ENCODE data around the gene TMBIM6. TPM values are rescaled to one million over a fixed set of nuclear protein-coding genes. Genes with fewer than 3 reads are reported as not detected.

The TMBIM6 gene
- total RNA-seq, 2 donors from 2014 or later = 232 to 244 TPM

- DNase-seq (ENCODE audit: low spot score) = no peak
- no peak overlapping the region for H3K4me3 ChIP-seq
- no peak for ATAC-seq (ENCODE audit: insufficient number of reproducible peaks, low FRiP score, low read depth)
Observed at GRCh38 chr12:49792976-49793580, 51.7 kb downstream of the TMBIM6 start.

DNA sequence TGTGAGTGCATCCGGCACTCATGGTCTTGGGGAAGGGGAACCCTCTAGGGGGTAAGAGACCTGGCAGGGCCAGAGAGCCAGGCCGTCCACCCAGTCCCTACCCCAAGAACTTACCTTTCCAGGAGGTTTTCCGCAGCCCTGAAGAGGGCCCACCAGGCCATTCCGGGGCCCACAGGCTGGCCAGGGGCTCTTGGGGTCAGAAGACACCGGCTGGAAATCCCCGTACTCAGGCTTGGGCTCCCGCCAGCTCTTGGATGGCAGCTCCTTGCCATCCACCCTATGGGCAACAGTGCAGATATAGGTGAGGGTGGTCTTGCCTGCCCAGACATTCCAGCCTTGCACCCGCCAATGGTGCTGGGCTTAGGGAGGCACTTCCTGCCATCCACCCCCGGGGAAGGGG is 52.3 kb downstream of the TMBIM6 start:
- no peak for TF ChIP-seq CTCF (IDR thresholded peaks at IDR 0.05)
- no peaks in the 10 kb centered on the region for H3K9me3 ChIP-seq
- H3K27ac ChIP-seq = no peak overlapping the region
- no peaks in the 10 kb centered on the region for H3K4me1 ChIP-seq (ENCODE audit: control insufficient read depth in 1 of 2, low read depth in 2 of 2)
- DNase-seq (ENCODE audit: low spot score) (no peak), ATAC-seq (ENCODE audit: insufficient number of reproducible peaks, low FRiP score, low read depth) (no peak)
- no peak overlapping the region for H3K4me3 ChIP-seq
- no peaks in the 10 kb centered on the region for H3K27me3 ChIP-seq (replicated peaks; ENCODE audit: insufficient read depth)
- H3K36me3 ChIP-seq = peaks cover 39% of the 10 kb centered on the region

More at GRCh38 chr12:49792976-49793580, 51.7 kb downstream of the TMBIM6 start:
- Histone ChIP-seq H3K36me3 (peaks cover 33% of the 10 kb centered on the region), H3K9me3 (no peaks in the 10 kb centered on the region), H3K27me3 (replicated peaks; ENCODE audit: insufficient read depth) (no peaks in the 10 kb centered on the region), H3K4me1 (ENCODE audit: control insufficient read depth in 1 of 2, low read depth in 2 of 2) (no peaks in the 10 kb centered on the region), H3K27ac (no peak overlapping the region)
- TF ChIP-seq CTCF (IDR thresholded peaks at IDR 0.05) = no peak

DNA sequence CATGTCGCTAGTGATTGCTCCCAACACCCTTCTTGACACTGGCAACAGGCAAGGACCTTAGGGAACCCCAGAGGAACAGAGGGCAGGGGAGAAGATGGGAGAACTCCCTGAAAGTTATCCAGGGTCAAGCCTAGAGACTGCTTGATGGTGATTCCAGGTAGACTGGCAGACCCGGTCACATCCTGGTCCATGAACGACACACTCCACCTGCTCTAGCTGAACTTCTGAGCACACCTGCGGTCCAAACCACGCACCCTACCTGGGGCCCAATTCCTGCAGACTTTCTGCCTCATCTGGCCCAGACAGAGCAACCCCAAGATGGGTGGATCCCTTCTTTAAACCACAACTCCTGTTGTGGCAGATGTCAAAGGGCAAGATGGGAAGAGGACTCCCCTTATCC is 52.7 kb downstream of the TMBIM6 start:
- H3K4me1 ChIP-seq (ENCODE audit: control insufficient read depth in 1 of 2, low read depth in 2 of 2) = no peaks in the 10 kb centered on the region
- TF ChIP-seq CTCF (IDR thresholded peaks at IDR 0.05) = no peak
- H3K36me3 ChIP-seq = peaks cover 42% of the 10 kb centered on the region
- no peak for ATAC-seq (ENCODE audit: insufficient number of reproducible peaks, low FRiP score, low read depth)
- no peak overlapping the region for H3K4me3 ChIP-seq
- no peak overlapping the region for H3K27ac ChIP-seq
- H3K9me3 ChIP-seq = no peaks in the 10 kb centered on the region
- H3K27me3 ChIP-seq (replicated peaks; ENCODE audit: insufficient read depth) = no peaks in the 10 kb centered on the region
- DNase-seq (ENCODE audit: low spot score) = no peak

- H3K27ac ChIP-seq = no peak overlapping the region
- TF ChIP-seq CTCF (IDR thresholded peaks at IDR 0.05) = no peak
- peaks cover 47% of the 10 kb centered on the region for H3K36me3 ChIP-seq
- no peak overlapping the region for H3K4me3 ChIP-seq
- no peak for ATAC-seq (ENCODE audit: insufficient number of reproducible peaks, low FRiP score, low read depth)
- no peaks in the 10 kb centered on the region for H3K27me3 ChIP-seq (replicated peaks; ENCODE audit: insufficient read depth)
- H3K9me3 ChIP-seq = no peaks in the 10 kb centered on the region
- no peak for DNase-seq (ENCODE audit: low spot score)
- H3K4me1 ChIP-seq (ENCODE audit: control insufficient read depth in 1 of 2, low read depth in 2 of 2) = peaks cover 0 to under 1% of the 10 kb centered on the region in 2 donors
Observed at GRCh38 chr12:49794811-49795653, 53.7 kb downstream of the TMBIM6 start.

- Histone ChIP-seq H3K36me3 (peaks cover 48% of the 10 kb centered on the region), H3K27ac (no peak overlapping the region), H3K4me3 (no peak overlapping the region), H3K9me3 (no peaks in the 10 kb centered on the region), H3K27me3 (replicated peaks; ENCODE audit: insufficient read depth) (no peaks in the 10 kb centered on the region), H3K4me1 (ENCODE audit: control insufficient read depth in 1 of 2, low read depth in 2 of 2) (peaks cover 0 to 6% of the 10 kb centered on the region in 2 donors)
- ATAC-seq (ENCODE audit: insufficient number of reproducible peaks, low FRiP score, low read depth) (no peak), DNase-seq (ENCODE audit: low spot score) (no peak)
- no peak for TF ChIP-seq CTCF (IDR thresholded peaks at IDR 0.05)
Observed at GRCh38 chr12:49795654-49796105, 54.3 kb downstream of the TMBIM6 start.

Data from thoracic aorta (tissue), 2 donors.